ENCODE results near the gene SPTLC2.
"Not testable (repeated sequence)": the region's sequence is repeated elsewhere in the genome, so short reads cannot be mapped to it uniquely, and the experiment has no call there.

Gene SPTLC2

DNA sequence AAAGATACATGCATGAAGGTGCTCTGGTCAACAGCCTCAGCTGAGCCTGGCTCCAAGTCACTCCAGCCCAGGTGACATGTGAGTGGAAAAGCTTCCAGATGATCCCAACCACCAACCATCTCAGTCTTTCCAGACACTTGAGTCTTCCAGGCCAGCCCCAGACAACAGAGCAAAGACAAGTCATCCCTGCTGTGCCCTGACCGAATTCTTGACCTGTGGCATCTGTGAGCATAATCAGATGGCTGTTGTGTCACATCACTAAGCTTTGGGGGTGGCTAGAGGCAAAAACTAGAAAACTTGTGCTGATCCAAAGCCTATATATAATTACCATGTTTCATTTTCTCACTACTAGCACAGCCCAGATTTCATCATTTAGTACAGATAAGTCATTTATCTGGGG lies 67.0 kb downstream of the SPTLC2 start:
- no peak for DNase-seq (ENCODE audit: low read depth in 2 of 2)

DNA sequence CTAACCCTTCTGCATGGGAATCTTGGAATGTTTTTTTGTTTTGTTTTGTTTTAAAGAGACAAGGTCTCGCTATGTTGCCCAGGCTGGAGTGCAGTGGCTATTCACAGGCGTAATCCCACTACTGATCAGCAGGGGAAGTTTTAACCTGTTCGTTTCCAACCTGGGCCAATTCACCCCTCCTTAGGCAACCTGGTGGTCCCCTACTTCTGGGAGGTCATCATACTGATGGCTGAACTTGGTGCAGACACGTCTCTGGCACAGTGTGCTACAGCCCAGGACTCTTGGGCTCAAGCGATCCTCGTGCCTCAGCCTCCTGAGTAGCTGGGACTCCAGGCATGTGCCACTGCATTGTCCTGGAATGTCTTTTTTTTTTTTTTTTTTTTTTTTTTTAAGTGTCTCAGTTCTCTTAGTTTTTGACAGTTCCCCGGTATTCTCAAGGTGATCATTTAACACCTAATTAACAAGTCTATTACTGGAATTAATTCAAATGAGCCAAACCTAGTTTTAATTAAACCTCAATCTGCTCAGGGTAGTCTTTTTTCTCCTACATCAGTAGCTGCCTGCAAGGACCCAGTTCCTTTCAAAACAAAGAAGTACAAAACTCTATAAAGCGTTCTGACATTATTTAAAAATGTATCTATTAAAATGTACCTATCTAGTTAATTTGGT lies 68.8 kb downstream of the SPTLC2 start:
- DNase-seq (ENCODE audit: low read depth in 2 of 2): no peak

DNA sequence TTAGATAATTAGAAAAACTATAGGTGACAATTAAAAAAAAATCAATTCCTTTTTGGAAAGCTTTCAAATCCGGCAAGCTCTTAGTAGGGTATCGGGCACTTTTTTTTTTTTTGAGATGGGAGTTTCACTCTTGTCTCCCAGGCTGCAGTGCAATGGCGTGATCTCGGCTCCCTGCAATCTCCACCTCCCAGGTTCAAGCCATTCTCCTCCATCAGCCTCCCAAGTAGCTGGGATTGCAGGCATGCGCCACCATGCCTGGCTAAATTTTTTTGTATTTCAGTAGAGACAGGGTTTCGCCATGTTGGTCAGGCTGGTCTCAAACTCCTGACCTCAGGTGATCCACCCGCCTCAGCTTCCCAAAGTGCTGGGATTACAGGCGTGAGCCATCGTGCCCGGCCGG lies 71.3 kb downstream of the SPTLC2 start:
- DNase-seq (ENCODE audit: low read depth in 2 of 2): not testable (repeated sequence)

GRCh38 chr14:77544571-77544970 lies 71.9 kb downstream of the SPTLC2 start:
- DNase-seq (ENCODE audit: low read depth in 2 of 2): no peak

DNA sequence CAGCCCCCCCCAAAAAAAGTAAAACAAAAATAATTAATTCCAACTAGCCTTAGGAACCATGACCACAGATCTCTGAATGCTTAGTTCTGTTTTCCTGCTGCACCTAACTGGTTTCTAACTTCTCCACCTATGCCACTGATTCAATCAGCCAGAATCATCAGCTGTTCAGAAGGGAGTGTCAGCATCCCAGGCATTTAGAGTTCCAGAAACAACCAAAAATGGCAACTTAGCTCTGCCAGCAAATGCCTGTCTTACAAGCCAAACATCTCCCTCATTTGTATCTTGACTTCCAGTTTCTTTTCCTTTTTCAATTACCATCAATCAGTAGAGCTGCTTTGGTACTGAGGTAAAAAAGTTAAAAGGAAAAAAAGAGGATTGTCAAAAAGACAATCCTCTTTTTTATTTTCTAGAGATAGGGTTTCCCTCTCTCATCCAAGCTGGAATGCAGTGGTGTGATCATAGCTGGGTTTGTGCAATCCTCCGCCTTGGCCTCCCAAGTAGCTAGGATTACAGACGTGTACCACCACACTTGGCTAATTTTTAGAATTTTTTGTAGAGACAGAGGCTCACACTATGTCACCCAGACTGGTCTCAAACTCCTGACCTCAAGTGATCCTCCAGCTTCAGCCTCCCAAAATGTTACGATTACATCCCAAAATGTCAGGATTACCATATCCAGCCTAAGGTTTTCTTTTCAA lies 72.7 kb downstream of the SPTLC2 start:
- DNase-seq (ENCODE audit: low read depth in 2 of 2): no peak

DNA sequence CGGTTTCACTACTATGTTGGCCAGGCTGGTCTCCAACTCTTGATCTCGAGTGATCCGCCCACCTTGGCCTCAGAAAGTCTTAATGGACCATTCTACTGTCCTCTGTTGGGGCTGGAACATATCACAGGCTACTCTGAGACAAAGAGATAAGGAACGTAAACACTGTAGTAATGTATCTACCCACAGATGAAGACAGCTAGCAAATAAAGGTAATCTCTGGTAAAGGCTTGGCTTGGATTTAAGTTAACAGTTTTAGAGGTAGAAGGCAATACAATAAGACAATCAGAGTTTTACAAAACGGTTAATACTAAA lies 73.2 kb downstream of the SPTLC2 start:
- no peak for DNase-seq (ENCODE audit: low read depth in 2 of 2)

DNA sequence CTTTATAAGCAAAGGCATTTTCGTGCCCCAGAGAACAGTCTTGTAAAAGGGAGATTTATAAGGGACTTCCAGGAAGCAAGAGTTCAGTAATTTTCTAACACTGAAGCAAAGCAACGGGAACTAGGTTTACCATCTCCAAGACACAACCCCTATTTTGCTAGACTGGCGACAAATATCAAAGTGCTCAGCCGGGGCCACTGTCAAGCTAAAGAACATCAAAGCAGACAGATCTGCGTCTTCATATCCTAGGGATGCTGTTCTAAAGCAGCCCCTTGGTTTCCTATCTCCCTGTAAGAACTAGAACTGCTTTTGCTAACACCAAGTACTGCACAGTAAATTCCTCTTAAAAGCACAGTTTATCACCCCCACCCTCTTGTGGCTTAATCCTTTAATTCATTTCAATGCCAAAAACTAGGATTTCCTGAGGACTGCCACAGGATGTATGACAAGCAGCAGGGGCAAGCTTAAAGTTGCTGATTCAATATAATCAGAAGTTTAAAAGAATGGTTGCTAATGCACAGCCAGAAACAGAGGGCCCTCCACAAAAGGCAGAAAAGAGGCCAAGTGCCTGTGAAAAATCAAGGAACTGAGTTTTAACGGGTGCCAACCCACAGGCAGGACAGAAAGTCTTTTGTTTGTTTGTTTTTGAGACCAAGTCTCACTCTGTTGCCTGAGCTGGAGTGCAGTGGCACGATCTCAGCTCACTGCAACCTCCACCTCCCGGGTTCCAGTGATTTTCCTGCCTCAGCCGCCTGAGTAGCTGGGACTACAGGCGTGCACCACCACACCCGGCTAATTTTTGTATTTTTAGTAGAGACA lies 73.8 kb downstream of the SPTLC2 start:
- no peak for DNase-seq (ENCODE audit: low read depth in 2 of 2)

GRCh38 chr14:77541905-77542304 lies 74.5 kb downstream of the SPTLC2 start:
- no peak for DNase-seq (ENCODE audit: low read depth in 2 of 2)

DNA sequence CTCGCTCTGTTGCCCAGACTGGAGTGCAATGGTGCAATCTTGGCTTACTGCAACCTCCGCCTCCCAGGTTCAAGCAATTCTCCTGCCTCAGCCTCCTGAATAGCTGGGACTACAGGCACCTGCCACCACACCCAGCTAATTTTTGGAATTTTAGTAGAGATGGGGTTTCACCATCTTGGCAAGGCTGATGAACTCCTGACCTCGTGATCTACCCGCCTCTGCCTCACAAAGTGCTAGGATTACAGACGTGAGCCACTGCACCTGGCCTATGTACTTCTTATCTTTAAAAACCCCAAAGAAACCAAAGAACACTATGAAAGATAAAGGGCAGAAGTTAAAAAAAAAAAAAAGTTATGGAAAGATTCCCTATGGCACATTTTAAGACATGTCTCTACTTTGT lies 79.5 kb downstream of the SPTLC2 start:
- not testable (repeated sequence) for DNase-seq (ENCODE audit: low read depth in 2 of 2)

GRCh38 chr14:77531071-77531470 lies 85.4 kb downstream of the SPTLC2 start:
- no peak for DNase-seq (ENCODE audit: low read depth in 2 of 2)

DNA sequence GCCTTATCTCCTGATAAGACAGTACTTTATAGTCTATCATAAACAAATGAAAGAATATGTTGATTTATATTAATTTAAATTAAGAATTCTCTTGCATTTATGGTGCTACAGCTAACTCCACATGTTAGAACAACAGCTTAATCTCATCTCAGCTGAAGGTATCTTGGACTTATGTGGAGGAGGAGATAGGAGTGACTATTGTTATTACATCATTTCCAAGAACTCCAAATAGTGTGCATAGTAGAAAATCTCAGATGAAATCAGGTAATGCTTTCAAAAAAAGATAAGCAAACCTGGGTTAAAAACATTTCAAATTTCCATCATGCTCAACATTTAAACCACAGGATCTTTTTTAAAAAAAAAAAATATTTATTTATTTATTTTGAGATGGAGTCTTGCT lies 86.5 kb downstream of the SPTLC2 start:
- no peak for DNase-seq (ENCODE audit: low read depth in 2 of 2)

GRCh38 chr14:77529213-77529612 lies 87.2 kb downstream of the SPTLC2 start:
- no peak for DNase-seq (ENCODE audit: low read depth in 2 of 2)

- not testable (repeated sequence) for DNase-seq (ENCODE audit: low read depth in 2 of 2)
Observed at GRCh38 chr14:77528701-77529100, 87.7 kb downstream of the SPTLC2 start.

- no peak for DNase-seq (ENCODE audit: low read depth in 2 of 2)
Observed at GRCh38 chr14:77526266-77526665, 90.2 kb downstream of the SPTLC2 start.

- DNase-seq (ENCODE audit: low read depth in 2 of 2): no peak
Observed at GRCh38 chr14:77524536-77524935, 91.9 kb downstream of the SPTLC2 start.

GRCh38 chr14:77523109-77523508 lies 93.3 kb downstream of the SPTLC2 start:
- no peak for DNase-seq (ENCODE audit: low read depth in 2 of 2)

DNA sequence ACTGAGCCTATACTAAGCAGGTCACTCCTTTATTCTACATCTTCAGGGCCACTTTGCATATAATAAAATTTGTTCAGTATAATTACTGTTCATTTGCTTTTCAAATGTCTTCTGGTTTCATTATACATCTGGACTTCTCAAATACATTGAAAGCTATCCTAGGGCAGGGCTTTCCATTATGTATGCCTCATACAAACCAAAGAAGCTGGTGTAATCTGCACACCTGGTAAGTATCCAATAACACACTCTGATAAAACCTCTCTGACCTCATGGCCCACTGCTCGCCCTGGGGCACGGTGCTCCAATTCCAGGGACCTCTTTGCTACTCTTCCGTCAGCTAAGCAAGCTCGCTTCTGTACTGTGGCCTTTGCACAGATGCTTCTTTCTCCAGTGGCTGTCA lies 95.9 kb downstream of the SPTLC2 start:
- no peak for DNase-seq (ENCODE audit: low read depth in 2 of 2)

GRCh38 chr14:77516126-77516525 lies 100.3 kb downstream of the SPTLC2 start:
- DNase-seq (ENCODE audit: low read depth in 2 of 2): no peak

- no peak for DNase-seq (ENCODE audit: low read depth in 2 of 2)
Observed at GRCh38 chr14:77511486-77512162, 104.8 kb downstream of the SPTLC2 start.

GRCh38 chr14:77509366-77509765 lies 107.1 kb downstream of the SPTLC2 start:
- no peak for DNase-seq (ENCODE audit: low read depth in 2 of 2)

DNA sequence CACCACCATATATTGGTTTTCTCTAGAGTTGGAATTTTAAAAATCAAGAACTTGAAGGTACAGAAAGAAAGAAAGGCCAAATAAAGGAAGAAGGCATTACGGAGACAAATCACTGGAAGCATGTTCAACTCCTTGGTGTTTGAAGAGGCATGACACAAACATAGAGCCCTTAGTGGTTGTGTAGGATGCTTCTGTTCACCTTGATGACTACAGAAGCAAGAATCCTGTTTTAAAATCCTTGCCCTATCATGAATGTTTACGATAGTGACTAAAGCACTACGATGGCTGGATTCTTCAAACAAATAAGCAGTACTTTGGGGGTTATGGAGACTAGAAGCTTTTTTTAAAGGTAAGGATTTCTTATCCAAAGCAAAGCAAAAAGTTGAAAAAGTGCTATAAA lies 107.6 kb downstream of the SPTLC2 start:
- no peak for DNase-seq (ENCODE audit: low read depth in 2 of 2)

- DNase-seq (ENCODE audit: low read depth in 2 of 2): no peak
Observed at GRCh38 chr14:77508249-77508648, 108.2 kb downstream of the SPTLC2 start.

Measured in stimulated activated CD4-positive, alpha-beta T cell treated with anti-CD3 and anti-CD28 coated beads, Interleukin-12 subunit alpha, Interleukin-12 subunit beta, amount 100 ng/mL, for 24 hours (primary cell).